ENCODE measurements around the gene CREB3L2. TPM values are rescaled to one million over a fixed set of nuclear protein-coding genes. Genes with fewer than 3 reads are reported as not detected.

CREB3L2 gene
- total and polyA plus RNA-seq, 2 of the 13 experiments (the other 11 are each of a cell fraction or from before 2014, with no cell fraction given): 22.1 to 41.1 TPM

GRCh38 chr7:137992550-137993394, 9.1 kb downstream of the CREB3L2 start (continued):
- TF ChIP-seq ZNF678 (CRISPR knock-in tag; IDR thresholded peaks at IDR 0.05) (no peak), ZNF333 (CRISPR knock-in tag; IDR thresholded peaks at IDR 0.05; ENCODE audit: borderline replicate concordance) (no peak), ZNF101 (CRISPR knock-in tag; IDR thresholded peaks at IDR 0.05; ENCODE audit: borderline replicate concordance, low read depth) (no peak), MIER3 (CRISPR knock-in tag; IDR thresholded peaks at IDR 0.05; ENCODE audit: borderline replicate concordance) (no peak), STAT5B (CRISPR knock-in tag; IDR thresholded peaks at IDR 0.05) (no peak), CHD2 (IDR thresholded peaks at IDR 0.05; ENCODE audit: low read depth, low read length) (no peak), THRA (CRISPR knock-in tag; IDR thresholded peaks at IDR 0.05; ENCODE audit: borderline replicate concordance) (no peak), BHLHE40 (IDR thresholded peaks at IDR 0.05; ENCODE audit: low read length) (no peak), ZNF136 (CRISPR knock-in tag; IDR thresholded peaks at IDR 0.05; ENCODE audit: low read depth) (no peak), ZBTB8A (CRISPR knock-in tag; IDR thresholded peaks at IDR 0.05; ENCODE audit: borderline replicate concordance, low read depth) (no peak), ZNF253 (CRISPR knock-in tag; IDR thresholded peaks at IDR 0.05; ENCODE audit: borderline replicate concordance) (no peak), PHF5A (CRISPR knock-in tag; IDR thresholded peaks at IDR 0.05; ENCODE audit: low read depth, unreplicated experiment) (no peak), MEIS1 (CRISPR knock-in tag; IDR thresholded peaks at IDR 0.05; ENCODE audit: borderline replicate concordance) (no peak), ATRX (CRISPR knock-in tag; IDR thresholded peaks at IDR 0.05; ENCODE audit: borderline replicate concordance) (no peak), FOXO1 (CRISPR knock-in tag; IDR thresholded peaks at IDR 0.05) (no peak), ARNT2 (CRISPR knock-in tag; IDR thresholded peaks at IDR 0.05; ENCODE audit: low read depth) (no peak), ZNF574 (CRISPR knock-in tag; IDR thresholded peaks at IDR 0.05) (no peak), ZNF607 (CRISPR knock-in tag; IDR thresholded peaks at IDR 0.05; ENCODE audit: borderline replicate concordance) (0 out of 2 replicates have a peak, but pooled peaks have one; percentile 12), ZBTB1 (CRISPR knock-in tag; IDR thresholded peaks at IDR 0.05; ENCODE audit: borderline replicate concordance) (no peak), CREBL2 (CRISPR knock-in tag; IDR thresholded peaks at IDR 0.05; ENCODE audit: borderline replicate concordance) (no peak; the same call in 1 of the 2 replicates), CENPX (CRISPR knock-in tag; IDR thresholded peaks at IDR 0.05) (no peak), FOXA1 (IDR thresholded peaks at IDR 0.05) (no peak), FOXA1 (CRISPR knock-in tag; IDR thresholded peaks at IDR 0.05) (peak; percentile 35; the same call in 1 of the 2 replicates), KLF16 (CRISPR knock-in tag; IDR thresholded peaks at IDR 0.05) (0 out of 4 replicates have a peak, but pooled peaks of 1 of the 2 experiments have one; percentile 7), ZSCAN21 (CRISPR knock-in tag; IDR thresholded peaks at IDR 0.05; ENCODE audit: borderline replicate concordance) (no peak), ELF1 (CRISPR knock-in tag; IDR thresholded peaks at IDR 0.05) (peak; percentile 40; the same call in 1 of the 2 replicates), ZNF614 (CRISPR knock-in tag; IDR thresholded peaks at IDR 0.05; ENCODE audit: borderline replicate concordance) (0 out of 2 replicates have a peak, but pooled peaks have one; percentile 3)
